GM19099 (cell line): ENCODE measurements around the gene ZNF865.
A peak's percentile ranks its signal among the peaks of the same experiment; 100 is the strongest.

Experiments used
- POLR2A ChIP-seq: IDR thresholded peaks from 3 replicates; pipeline ENCODE4 v1.6.1; 2011; ENCODE audit warnings: low read depth; ENCODE audit not compliant: insufficient read length; ENCODE audit errors: extremely low read depth

Gene ZNF865

DNA sequence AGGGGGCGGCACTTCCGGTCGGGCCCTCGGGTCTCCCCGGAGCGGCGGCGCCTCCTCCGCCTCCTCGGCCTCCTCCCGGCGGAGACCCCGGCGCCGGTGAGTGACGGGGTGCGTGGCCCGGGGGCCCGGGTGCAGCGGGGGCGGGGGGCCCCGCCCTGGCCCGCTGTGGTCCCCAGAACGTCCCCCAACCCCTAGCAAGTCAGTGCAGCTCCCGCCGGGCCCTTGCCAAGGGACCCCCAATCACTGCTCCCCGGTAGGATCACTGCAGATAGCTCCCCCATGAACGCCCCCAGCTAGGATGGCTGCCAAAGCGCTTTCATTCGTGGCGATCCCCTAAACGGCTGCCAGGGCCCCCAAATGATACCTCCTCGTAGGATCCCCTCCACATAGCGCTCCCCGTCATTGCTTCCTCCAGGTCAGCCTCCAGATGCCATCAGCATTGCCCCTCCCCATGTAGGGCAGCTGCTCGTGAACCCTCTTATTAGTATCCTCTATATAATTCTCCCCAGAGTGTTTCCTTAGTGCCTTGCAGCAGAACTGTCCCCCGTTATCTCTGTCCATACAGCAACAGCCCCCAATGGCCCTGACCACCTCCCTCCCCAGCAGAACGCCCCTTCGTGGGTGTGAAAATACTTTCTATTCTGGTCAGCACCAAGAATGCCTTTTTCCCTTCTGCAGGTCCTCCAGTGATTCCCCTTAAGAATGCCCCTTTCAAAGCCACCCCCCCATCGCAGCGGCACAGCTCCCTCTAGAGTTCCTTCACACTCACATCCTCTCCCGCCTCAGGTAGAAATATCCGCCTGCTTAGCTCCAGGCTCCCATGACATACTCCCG lies at the start of gene ZNF865:
Gene ZNF865 (plus strand): TSS at position 11 of the 834 bp plus-strand sequence. CDS start 7,972 bp downstream, outside the sequence.
- TF ChIP-seq POLR2A: peak; percentile 42

- no peak for TF ChIP-seq POLR2A
Measured at GRCh38 chr19:55559684-55560083, 45.8 kb upstream of the ZNF865 start.

DNA sequence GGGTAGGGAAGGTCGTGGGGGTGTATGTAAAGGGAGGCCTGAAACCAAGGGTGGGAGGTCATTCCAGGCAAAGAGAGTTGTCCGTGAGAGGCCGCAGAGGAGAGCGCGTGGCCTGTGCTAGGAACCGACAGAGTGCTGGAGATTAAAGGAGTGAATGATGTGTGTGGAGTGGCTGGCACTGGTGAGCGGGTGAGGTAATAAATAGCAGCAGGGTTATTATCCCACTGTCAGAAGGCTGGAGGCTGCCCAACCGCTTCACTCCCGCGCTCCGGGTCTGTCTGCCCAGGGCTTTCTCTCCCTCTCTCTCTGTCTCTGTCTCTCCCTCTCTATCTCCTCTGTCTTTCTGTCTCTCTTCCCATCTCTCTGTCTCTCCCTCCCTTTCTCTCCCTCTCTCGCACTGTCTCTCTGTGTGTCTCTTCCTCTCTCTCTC lies 42.2 kb upstream of the ZNF865 start:
- TF ChIP-seq POLR2A: no peak

- TF ChIP-seq POLR2A: no peak
Measured at GRCh38 chr19:55566823-55567222, 38.6 kb upstream of the ZNF865 start.

- no peak for TF ChIP-seq POLR2A
Measured at GRCh38 chr19:55567708-55568328, 37.6 kb upstream of the ZNF865 start.

GRCh38 chr19:55576746-55577145 lies 28.7 kb upstream of the ZNF865 start:
- TF ChIP-seq POLR2A: no peak

DNA sequence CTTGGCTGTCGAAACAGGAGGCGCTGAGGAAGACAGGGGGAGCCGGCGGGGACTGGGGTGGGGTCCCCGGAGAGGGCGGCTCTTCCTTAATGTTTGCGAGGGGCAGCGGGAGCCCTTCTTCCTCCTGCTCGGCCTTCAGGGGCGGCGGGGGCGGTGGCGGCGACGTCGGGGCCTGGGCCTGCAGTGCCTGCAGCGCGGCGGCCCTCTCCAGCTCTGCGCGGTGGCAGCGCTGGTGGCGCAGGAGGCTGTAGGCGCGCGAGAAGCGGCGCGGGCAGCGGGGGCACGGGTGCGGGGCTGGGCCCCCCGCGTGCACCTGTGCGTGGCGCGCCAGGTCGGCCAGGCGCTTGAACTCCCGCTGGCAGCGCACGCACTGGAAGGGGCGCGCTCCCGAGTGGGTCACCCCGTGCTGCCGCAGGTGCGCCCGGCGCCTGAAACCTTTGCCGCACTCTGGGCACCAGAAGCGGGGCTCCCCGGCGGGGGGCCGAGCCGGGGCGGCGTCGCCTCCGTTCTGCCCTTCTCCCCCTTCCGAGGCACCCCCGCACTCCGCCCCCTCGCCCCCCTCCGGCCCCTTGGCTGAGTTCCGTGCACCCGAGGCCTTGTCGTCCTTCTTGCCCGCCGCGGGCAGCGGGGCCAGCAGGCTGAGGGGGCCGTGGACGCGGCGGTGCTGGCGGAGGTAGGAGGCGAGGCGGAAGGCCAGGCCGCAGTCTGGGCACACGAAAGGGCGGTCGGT lies 27.3 kb upstream of the ZNF865 start:
- no peak for TF ChIP-seq POLR2A

GRCh38 chr19:55578761-55579747 lies 26.4 kb upstream of the ZNF865 start:
- no peak for TF ChIP-seq POLR2A

DNA sequence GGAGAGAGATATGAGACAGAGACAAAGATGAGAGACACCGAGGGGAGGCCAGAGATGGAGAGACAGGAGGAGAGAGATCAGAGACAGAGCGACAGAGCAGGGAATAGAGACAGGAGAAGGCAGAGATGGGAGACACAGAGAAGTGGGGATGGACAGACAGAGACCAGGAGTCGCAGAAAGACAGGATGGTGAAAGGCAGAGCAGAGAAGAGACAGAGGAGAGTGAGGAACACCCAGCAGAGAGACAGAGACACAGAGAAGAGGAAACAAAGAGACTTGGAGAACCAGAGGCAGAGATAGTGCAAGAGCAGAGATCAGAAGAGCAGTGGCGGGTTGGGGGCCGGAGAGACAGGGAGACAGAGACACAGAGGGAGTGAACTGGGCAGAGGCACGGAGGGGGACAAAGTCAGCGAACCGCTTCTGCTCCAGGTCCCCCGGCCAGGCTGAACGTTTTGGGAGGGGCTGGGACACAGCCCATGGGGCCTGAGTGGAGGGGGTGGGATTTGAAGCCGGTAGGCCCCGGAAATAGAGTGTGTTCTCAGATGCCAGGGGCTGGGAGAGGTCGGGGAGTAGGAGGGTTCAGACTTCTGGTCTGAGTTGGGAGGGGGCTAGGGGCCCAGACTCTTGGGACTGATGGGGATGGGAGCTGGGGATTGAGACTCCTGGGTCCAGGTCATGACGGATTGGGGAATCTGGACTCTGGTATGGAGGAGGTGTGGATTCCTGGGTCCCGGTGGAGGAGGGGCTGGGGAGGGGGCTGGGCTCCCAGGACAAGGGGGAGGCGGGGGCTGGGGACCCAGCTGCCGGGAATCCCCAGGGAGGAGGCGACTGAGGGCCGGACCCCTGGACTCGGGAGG lies 25.5 kb upstream of the ZNF865 start:
- TF ChIP-seq POLR2A: no peak

- TF ChIP-seq POLR2A: no peak
Measured at GRCh38 chr19:55580628-55581144, 24.8 kb upstream of the ZNF865 start, which contains the start of gene ZNF579. TSS of gene ZNF579 (minus strand) at chr19:55580848. CDS start at chr19:55579639, 1,209 bp downstream.

DNA sequence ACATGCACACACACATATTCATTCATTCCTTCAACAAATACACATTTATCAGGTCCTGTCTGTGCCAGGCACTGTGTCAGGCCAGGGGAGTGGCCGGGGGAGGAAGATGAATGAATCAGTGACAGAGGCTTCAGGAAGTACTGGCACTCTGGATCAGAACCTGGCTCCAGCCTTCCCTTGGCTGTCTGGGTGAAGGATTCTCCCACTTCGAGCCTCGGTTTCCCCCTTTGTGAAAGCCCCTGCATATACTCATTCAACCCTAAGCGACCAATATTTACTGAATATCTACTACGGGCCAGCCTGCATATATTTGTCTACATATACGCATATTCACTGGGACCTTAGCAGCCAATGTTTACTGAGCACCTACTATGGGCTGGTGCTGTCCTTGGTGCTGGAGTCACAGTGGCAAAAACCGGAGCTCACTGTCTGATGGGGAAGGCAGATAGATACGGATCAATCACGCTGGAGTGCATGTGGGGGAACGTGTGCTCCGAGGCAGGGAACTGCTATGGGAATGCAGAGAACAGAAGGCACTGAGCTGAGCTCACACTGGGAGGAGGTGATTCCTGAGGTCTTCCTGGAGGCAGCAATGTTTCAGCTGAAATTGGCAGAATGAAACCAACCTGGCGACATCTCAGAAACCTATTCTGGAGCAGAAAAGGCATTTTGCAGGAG lies 24.2 kb upstream of the ZNF865 start:
- no peak for TF ChIP-seq POLR2A

DNA sequence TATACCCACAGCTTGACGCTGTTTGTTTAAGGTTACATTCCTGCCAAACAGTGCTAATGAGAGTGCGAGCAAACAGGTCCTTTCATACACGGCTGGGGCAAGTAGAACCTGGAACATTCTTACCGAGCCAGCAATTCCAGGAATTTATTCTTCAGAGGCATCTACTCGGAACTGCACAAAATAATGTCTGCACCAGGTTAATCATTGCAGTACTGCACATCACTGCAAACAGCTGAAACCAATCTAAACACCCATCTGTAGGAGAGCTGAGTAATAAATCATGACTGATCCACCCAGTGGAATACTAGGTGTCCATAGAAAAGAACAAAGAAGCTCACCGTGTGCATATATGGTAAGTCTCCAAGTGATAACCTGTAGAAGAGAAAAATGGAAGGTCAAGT lies 23.6 kb upstream of the ZNF865 start:
- no peak for TF ChIP-seq POLR2A

GRCh38 chr19:55584871-55585270 lies 20.6 kb upstream of the ZNF865 start:
- TF ChIP-seq POLR2A: no peak

GRCh38 chr19:55585658-55586339 lies 19.6 kb upstream of the ZNF865 start:
- TF ChIP-seq POLR2A: no peak
